Measurements from ENCODE around the gene MLPH. TPM values are rescaled to one million over a fixed set of nuclear protein-coding genes. Genes with fewer than 3 reads are reported as not detected.

MLPH gene
- total RNA-seq, 2 donors from 2014 or later = 0.75 to 1.0 TPM

DNA sequence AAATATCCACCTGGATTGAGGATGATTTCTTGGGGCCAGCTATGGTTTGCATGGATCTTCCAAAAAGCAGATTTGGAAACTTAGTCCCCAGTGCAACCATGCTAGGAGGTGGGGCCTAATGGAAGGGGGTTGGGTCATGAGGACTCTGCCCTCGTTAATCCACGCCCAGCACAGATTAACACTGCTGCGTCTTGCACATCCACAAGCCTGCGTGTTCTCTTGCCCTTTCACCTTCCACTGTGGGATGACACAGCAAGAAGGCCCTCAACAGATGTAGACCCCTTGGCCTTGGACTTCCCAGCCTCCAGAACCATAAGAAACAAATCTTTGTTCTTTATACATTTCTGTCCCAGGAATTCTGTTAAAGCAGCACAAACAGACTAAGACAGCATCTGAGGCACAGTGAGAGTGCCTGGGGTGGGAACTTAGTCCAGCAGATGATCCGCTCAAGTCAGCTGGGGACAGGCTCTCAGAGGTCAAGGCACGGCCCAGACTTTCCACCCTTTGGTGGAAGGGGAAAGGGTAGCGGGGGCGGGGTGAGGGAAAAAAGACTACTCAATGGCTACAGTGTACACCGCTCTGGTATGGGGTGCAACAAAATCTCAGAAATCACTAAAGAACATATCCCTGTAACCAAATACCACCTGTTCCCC is 101.1 kb downstream of the MLPH start:
- Mint-ChIP-seq H3K4me1 (peaks cover 56% of the 10 kb centered on the region), H3K4me3 (peak overlapping the region; percentile 81), H3K27ac (peak overlapping the region; percentile 79), H3K36me3 (ENCODE audit: low read depth) (peaks cover 51% of the 10 kb centered on the region), H3K9me3 (peaks cover 3% of the 10 kb centered on the region), H3K27me3 (ENCODE audit: insufficient read depth) (no peaks in the 10 kb centered on the region)
- no peak overlapping the region for H3K27ac ChIP-seq (ENCODE audit: low read depth, low read length)
- H3K4me3 ChIP-seq (ENCODE audit: low read length) = peak overlapping the region; percentile 85
- DNase-seq = peak; percentile 70
- peaks cover 68% of the 10 kb centered on the region for H3K36me3 ChIP-seq (ENCODE audit: control insufficient read depth, insufficient read depth, low read length)
- 88 to 92% methylated on average over 4 to 9 of the region's 9 CpGs for WGBS, 2 experiments (ENCODE audit: insufficient coverage in 1 of 2, insufficient read length in 1 of 2)
- TF ChIP-seq, protein P1, sequence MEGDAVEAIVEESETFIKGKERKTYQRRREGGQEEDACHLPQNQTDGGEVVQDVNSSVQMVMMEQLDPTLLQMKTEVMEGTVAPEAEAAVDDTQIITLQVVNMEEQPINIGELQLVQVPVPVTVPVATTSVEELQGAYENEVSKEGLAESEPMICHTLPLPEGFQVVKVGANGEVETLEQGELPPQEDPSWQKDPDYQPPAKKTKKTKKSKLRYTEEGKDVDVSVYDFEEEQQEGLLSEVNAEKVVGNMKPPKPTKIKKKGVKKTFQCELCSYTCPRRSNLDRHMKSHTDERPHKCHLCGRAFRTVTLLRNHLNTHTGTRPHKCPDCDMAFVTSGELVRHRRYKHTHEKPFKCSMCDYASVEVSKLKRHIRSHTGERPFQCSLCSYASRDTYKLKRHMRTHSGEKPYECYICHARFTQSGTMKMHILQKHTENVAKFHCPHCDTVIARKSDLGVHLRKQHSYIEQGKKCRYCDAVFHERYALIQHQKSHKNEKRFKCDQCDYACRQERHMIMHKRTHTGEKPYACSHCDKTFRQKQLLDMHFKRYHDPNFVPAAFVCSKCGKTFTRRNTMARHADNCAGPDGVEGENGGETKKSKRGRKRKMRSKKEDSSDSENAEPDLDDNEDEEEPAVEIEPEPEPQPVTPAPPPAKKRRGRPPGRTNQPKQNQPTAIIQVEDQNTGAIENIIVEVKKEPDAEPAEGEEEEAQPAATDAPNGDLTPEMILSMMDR (conservative IDR thresholded peaks at IDR 0.05) = no peak
- peaks cover 14% of the 10 kb centered on the region for H3K9me3 ChIP-seq (ENCODE audit: control insufficient read depth, low read length)
- H3K4me1 ChIP-seq (ENCODE audit: control insufficient read depth, insufficient read depth, low read length) = peaks cover 29% of the 10 kb centered on the region
- H3K9ac ChIP-seq (ENCODE audit: extremely low read depth, low read length, poor library complexity, severe bottlenecking) = peak overlapping the region; percentile 83
- no peaks in the 10 kb centered on the region for H3K27me3 ChIP-seq (ENCODE audit: control insufficient read depth, insufficient read depth, low read length, poor library complexity, severe bottlenecking)

DNA sequence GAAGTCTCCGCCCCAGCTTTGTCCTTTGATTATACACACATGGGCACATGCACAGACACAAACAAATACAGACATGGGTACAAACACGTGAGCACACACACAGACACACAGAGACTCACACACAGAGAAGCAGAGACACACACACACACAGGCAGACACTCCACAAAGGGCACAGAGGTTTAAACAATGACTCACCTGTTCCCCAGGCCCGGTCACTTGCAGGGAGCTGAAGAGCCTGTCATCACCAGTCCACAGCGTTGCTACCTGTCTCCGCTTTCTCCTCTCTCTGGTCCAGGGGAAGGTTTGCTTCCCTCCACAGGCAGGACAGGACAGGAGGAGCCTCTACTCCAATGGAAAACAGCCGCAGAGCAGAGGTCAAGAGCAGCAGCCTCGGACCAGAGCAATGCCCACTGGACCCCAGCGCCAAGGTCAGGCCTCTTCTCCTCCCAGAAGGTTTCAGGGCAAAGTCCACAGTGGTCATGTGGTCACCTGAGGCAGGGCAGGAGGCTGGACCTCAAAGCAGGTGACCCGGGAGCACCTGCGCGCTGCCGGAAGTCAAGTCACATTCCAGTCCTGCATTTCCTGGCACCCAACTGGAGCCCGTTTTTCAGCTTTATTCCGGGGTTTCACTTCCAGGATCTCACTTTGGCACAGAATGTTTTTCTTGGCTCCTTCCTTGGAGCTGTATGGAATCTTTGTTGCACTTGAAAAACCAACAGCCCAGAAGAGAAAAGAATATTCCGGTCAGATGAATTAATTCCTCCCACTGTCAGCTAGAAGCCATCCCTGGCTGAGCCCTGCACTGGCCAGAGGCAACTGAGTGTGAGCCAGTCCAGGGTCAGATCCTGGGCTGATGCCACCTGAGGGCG is 103.5 kb downstream of the MLPH start, which contains the start of gene RAB17:
Gene RAB17 (minus strand): TSS at position 463 of the 869 bp plus-strand sequence. CDS start 4,580 bp downstream, outside the sequence.
- Mint-ChIP-seq H3K4me1 (peaks cover 68% of the 10 kb centered on the region), H3K4me3 (peak within 1 kb of the TSS; percentile 81), H3K36me3 (ENCODE audit: low read depth) (peaks cover 36% of the 10 kb centered on the region), H3K27me3 (ENCODE audit: insufficient read depth) (no peaks in the 10 kb centered on the region), H3K27ac (peak within 1 kb of the TSS; percentile 89), H3K9me3 (peaks cover 5% of the 10 kb centered on the region)
- peak; percentile 88 for DNase-seq
- TF ChIP-seq, protein P1 (conservative IDR thresholded peaks at IDR 0.05) = no peak
- Histone ChIP-seq H3K9me3 (ENCODE audit: control insufficient read depth, low read length) (peaks cover 14% of the 10 kb centered on the region), H3K36me3 (ENCODE audit: control insufficient read depth, insufficient read depth, low read length) (peaks cover 57% of the 10 kb centered on the region), H3K27ac (ENCODE audit: low read depth, low read length) (no peak within 1 kb of the TSS), H3K9ac (ENCODE audit: extremely low read depth, low read length, poor library complexity, severe bottlenecking) (peak within 1 kb of the TSS; percentile 83), H3K4me1 (ENCODE audit: control insufficient read depth, insufficient read depth, low read length) (peaks cover 35% of the 10 kb centered on the region), H3K27me3 (ENCODE audit: control insufficient read depth, insufficient read depth, low read length, poor library complexity, severe bottlenecking) (no peaks in the 10 kb centered on the region), H3K4me3 (ENCODE audit: low read length) (peak within 1 kb of the TSS; percentile 85)
- 75 to 77% methylated on average over 13 to 16 of the region's 16 CpGs for WGBS, 2 experiments (ENCODE audit: insufficient coverage in 1 of 2, insufficient read length in 1 of 2)

DNA sequence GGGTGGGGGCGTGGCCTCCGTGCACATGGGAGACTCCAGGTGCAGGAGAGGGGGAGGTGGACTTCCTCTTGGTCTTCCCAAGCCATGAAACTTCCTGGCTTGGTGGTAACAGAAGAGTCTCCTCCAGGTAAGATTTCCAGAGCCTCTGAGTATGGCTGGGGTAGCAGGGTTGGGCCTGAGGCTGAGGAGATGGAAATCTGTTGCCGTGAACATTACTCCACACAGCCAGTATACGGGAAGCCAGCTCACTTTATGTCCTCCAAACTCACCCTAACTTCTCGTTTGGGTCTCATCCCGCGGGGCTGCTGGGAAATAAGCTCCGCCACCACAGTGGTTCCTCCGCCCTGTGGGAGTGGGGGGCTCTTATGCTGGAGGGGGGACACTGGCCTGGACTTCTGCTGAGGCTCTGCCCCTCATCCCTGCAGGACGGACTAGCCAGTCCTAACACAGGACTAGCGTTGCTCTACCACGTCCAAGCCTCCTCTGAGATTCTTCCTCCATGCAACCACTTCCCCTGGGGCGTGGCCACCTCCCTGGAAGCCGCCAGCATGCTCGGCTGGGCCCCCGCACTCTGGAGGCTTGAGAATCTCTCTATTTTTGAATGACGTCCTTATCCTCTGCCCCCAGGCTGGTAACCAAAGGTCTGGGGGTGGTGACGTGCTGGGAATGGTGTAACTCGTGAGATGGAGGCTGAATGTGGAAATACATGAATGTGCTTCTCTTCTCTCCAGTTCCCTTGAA is 104.3 kb downstream of the MLPH start:
- peak overlapping the region; percentile 89 for H3K27ac Mint-ChIP-seq
- H3K4me1 ChIP-seq (ENCODE audit: control insufficient read depth, insufficient read depth, low read length) = peaks cover 28% of the 10 kb centered on the region

More for the DNA sequence above, 104.3 kb downstream of the MLPH start:
- no peak overlapping the region for H3K27ac ChIP-seq (ENCODE audit: low read depth, low read length)
- H3K27me3 Mint-ChIP-seq (ENCODE audit: insufficient read depth) = no peaks in the 10 kb centered on the region
- TF ChIP-seq, protein P1 (conservative IDR thresholded peaks at IDR 0.05) = no peak
- peaks cover 14% of the 10 kb centered on the region for H3K9me3 ChIP-seq (ENCODE audit: control insufficient read depth, low read length)
- peak overlapping the region; percentile 85 for H3K4me3 ChIP-seq (ENCODE audit: low read length)
- peaks cover 60% of the 10 kb centered on the region for H3K4me1 Mint-ChIP-seq
- 86 to 92% methylated on average over 10 to 19 of the region's 19 CpGs for WGBS, 2 experiments (ENCODE audit: insufficient coverage in 1 of 2, insufficient read length in 1 of 2)
- H3K27me3 ChIP-seq (ENCODE audit: control insufficient read depth, insufficient read depth, low read length, poor library complexity, severe bottlenecking) = no peaks in the 10 kb centered on the region
- peak; percentile 95 for DNase-seq
- H3K9ac ChIP-seq (ENCODE audit: extremely low read depth, low read length, poor library complexity, severe bottlenecking) = peak overlapping the region; percentile 83
- peak overlapping the region; percentile 81 for H3K4me3 Mint-ChIP-seq
- H3K36me3 ChIP-seq (ENCODE audit: control insufficient read depth, insufficient read depth, low read length) = peaks cover 49% of the 10 kb centered on the region
- peaks cover 5% of the 10 kb centered on the region for H3K9me3 Mint-ChIP-seq
- peaks cover 31% of the 10 kb centered on the region for H3K36me3 Mint-ChIP-seq (ENCODE audit: low read depth)

Data from endodermal cell (in vitro differentiated cells).